Measurements from ENCODE around the gene ACE2. TPM values are rescaled to one million over a fixed set of nuclear protein-coding genes. Genes with fewer than 3 reads are reported as not detected.

ACE2 gene
- total RNA-seq, 4 donors from 2014 or later, result 6.2 to 76.3 (median 21.5) TPM

- TF ChIP-seq CTCF (IDR thresholded peaks at IDR 0.05), result no peak
- ATAC-seq (ENCODE audit: low FRiP score), result no peak
- DNase-seq (ENCODE audit: low spot score), result no peak
These were observed 34.5 kb downstream of the ACE2 start for GRCh38 chrX:15566244-15566643.

GRCh38 chrX:15564981-15565579 is 35.7 kb downstream of the ACE2 start:
- DNase-seq (ENCODE audit: low spot score), result no peak
- TF ChIP-seq CTCF (IDR thresholded peaks at IDR 0.05), result no peak
- ATAC-seq (ENCODE audit: low FRiP score), result peak; percentile 78

GRCh38 chrX:15563056-15563455 is 37.7 kb downstream of the ACE2 start:
- DNase-seq (ENCODE audit: low spot score) (no peak), ATAC-seq (ENCODE audit: low FRiP score) (no peak)
- no peak for TF ChIP-seq CTCF (IDR thresholded peaks at IDR 0.05)

- no peak for TF ChIP-seq CTCF (IDR thresholded peaks at IDR 0.05)
- no peak for ATAC-seq (ENCODE audit: low FRiP score)
- no peak for DNase-seq (ENCODE audit: low spot score)
These were observed 39.8 kb downstream of the ACE2 start for GRCh38 chrX:15560924-15561323.

- DNase-seq (ENCODE audit: low spot score), result no peak
- ATAC-seq (ENCODE audit: low FRiP score), result no peak
- no peak for TF ChIP-seq CTCF (IDR thresholded peaks at IDR 0.05)
These were observed 41.5 kb downstream of the ACE2 start for GRCh38 chrX:15559227-15559626.

GRCh38 chrX:15549189-15550012 is 51.4 kb downstream of the ACE2 start:
- no peak for ATAC-seq (ENCODE audit: low FRiP score)
- no peak for DNase-seq (ENCODE audit: low spot score)
- TF ChIP-seq CTCF (IDR thresholded peaks at IDR 0.05), result no peak

- TF ChIP-seq CTCF (IDR thresholded peaks at IDR 0.05), result no peak
- DNase-seq (ENCODE audit: low spot score) (no peak), ATAC-seq (ENCODE audit: low FRiP score) (no peak)
These were observed 53.4 kb downstream of the ACE2 start for GRCh38 chrX:15547356-15547755.
